ENCODE measurements around the gene PDE6B. TPM values are rescaled to one million over a fixed set of nuclear protein-coding genes. Genes with fewer than 3 reads are reported as not detected.

Gene PDE6B
- total RNA-seq, 3 donors from 2014 or later = 8.3 to 10.5 (median 10.3) TPM

GRCh38 chr4:610411-611261, 14.7 kb upstream of the PDE6B start:
- no peaks in the 10 kb centered on the region for H3K4me1 Mint-ChIP-seq (ENCODE audit: low read depth)
- H3K36me3 Mint-ChIP-seq (ENCODE audit: insufficient read depth) = no peaks in the 10 kb centered on the region
- no peaks in the 10 kb centered on the region for H3K9me3 Mint-ChIP-seq
- H3K4me3 Mint-ChIP-seq = no peak overlapping the region
- ATAC-seq (no peak), DNase-seq (no peak)
- peaks cover 24% of the 10 kb centered on the region for H3K27me3 Mint-ChIP-seq (ENCODE audit: low read depth)

GRCh38 chr4:612052-612748, 13.2 kb upstream of the PDE6B start:
- no peak for ATAC-seq
- Mint-ChIP-seq H3K27me3 (ENCODE audit: low read depth) (peaks cover 23% of the 10 kb centered on the region), H3K9me3 (no peaks in the 10 kb centered on the region), H3K36me3 (ENCODE audit: insufficient read depth) (no peaks in the 10 kb centered on the region), H3K4me1 (ENCODE audit: low read depth) (no peaks in the 10 kb centered on the region), H3K4me3 (no peak overlapping the region)
- DNase-seq = no peak

GRCh38 chr4:612749-613125, 12.6 kb upstream of the PDE6B start:
- Mint-ChIP-seq H3K36me3 (ENCODE audit: insufficient read depth) (no peaks in the 10 kb centered on the region), H3K9me3 (no peaks in the 10 kb centered on the region), H3K4me1 (ENCODE audit: low read depth) (no peaks in the 10 kb centered on the region), H3K4me3 (no peak overlapping the region), H3K27me3 (ENCODE audit: low read depth) (peaks cover 24% of the 10 kb centered on the region)
- ATAC-seq = no peak
- DNase-seq = no peak

DNA sequence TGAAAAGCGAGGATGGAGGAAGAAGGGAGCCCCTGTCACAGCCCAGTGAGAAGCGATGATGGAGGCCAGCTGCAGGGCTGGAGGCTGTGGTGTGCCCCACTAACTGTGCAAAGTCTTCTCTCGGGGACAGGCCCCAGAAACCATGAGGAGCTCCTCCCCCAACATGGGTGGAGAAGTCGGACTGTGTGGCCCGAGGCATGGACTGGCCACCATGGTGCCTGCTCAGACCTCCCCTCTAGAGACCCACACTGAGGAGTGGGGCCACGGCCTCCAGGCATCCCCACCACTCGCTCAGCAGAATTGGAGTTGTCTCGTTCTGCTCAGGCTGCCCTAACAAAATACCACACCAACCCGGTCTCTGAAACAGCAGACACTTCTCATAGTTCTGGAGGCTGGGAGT, 12.2 kb upstream of the PDE6B start:
- Mint-ChIP-seq H3K9me3 (no peaks in the 10 kb centered on the region), H3K36me3 (ENCODE audit: insufficient read depth) (no peaks in the 10 kb centered on the region), H3K27me3 (ENCODE audit: low read depth) (peaks cover 26% of the 10 kb centered on the region), H3K4me1 (ENCODE audit: low read depth) (no peaks in the 10 kb centered on the region), H3K4me3 (no peak overlapping the region)
- ATAC-seq = no peak
- DNase-seq = no peak

- DNase-seq (no peak), ATAC-seq (no peak)
- Mint-ChIP-seq H3K4me1 (ENCODE audit: low read depth) (no peaks in the 10 kb centered on the region), H3K27me3 (ENCODE audit: low read depth) (peaks cover 21% of the 10 kb centered on the region), H3K36me3 (ENCODE audit: insufficient read depth) (no peaks in the 10 kb centered on the region), H3K9me3 (no peaks in the 10 kb centered on the region), H3K4me3 (no peak overlapping the region)
Measured at GRCh38 chr4:616091-616490, 9.3 kb upstream of the PDE6B start.

DNA sequence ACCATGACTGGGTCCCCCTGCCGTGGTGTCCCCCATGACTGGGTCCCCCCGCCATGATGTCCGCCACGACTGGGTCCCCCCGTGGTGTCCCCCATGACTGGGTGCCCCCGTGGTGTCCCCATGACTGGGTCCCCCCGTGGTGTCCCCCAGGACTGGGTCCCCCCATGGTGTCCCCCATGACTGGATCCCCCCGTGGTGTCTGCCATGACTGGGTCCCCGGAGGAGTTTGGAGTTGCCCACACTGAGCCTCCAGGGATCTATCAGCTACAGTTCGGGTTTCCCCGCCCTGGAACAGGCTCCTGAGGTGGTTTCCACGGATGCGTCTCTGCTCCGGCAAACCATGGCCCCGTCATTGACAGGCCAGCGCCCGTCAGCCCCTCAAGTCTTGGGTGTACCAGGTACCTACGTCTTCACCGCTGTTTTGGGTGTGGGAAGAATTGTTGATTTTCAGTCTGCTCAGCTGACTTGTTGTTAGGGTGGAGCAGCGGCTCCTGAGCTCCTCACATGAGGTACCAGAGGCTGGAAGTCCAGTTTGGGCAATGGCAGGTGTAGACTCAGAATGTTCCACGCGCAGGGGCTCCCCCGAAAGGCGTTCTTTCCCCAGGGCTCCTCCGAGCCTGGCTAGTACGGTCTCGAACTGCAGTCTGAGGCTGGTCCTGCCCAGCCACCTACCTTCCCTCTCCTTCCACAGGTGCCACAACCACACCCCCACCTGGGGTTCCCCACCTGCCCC, 8.3 kb upstream of the PDE6B start:
- ATAC-seq = no peak
- H3K36me3 Mint-ChIP-seq (ENCODE audit: insufficient read depth) = no peaks in the 10 kb centered on the region
- no peaks in the 10 kb centered on the region for H3K4me1 Mint-ChIP-seq (ENCODE audit: low read depth)
- peaks cover 20% of the 10 kb centered on the region for H3K27me3 Mint-ChIP-seq (ENCODE audit: low read depth)
- no peaks in the 10 kb centered on the region for H3K9me3 Mint-ChIP-seq
- H3K4me3 Mint-ChIP-seq = no peak overlapping the region
- no peak for DNase-seq

GRCh38 chr4:617644-618641, 7.4 kb upstream of the PDE6B start:
- no peaks in the 10 kb centered on the region for H3K9me3 Mint-ChIP-seq
- H3K4me3 Mint-ChIP-seq = no peak overlapping the region
- peaks cover 16% of the 10 kb centered on the region for H3K27me3 Mint-ChIP-seq (ENCODE audit: low read depth)
- H3K4me1 Mint-ChIP-seq (ENCODE audit: low read depth) = no peaks in the 10 kb centered on the region
- DNase-seq (no peak), ATAC-seq (no peak)
- no peaks in the 10 kb centered on the region for H3K36me3 Mint-ChIP-seq (ENCODE audit: insufficient read depth)

DNA sequence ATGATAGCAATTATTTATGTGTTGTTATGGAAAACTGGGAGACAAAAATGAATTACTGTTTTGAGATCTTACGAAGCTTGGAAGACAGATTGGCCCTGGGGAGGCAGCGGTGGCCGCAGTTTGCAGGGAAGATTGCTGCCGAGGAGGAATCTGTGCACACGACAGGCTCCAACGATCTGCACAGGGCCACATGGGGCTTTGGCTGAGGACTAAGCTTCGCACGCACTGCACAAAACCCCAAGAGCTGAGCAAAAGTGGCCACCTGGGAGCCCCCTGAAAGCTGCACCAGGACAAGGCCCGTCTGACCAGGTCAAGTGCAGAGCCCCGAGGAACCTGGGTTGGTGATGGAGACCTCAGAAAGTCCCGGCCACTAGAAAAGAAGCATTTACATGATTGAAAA, 5.2 kb upstream of the PDE6B start:
- Mint-ChIP-seq H3K4me1 (ENCODE audit: low read depth) (no peaks in the 10 kb centered on the region), H3K27me3 (ENCODE audit: low read depth) (peaks cover 19% of the 10 kb centered on the region), H3K4me3 (no peak overlapping the region), H3K36me3 (ENCODE audit: insufficient read depth) (no peaks in the 10 kb centered on the region), H3K9me3 (no peaks in the 10 kb centered on the region)
- ATAC-seq = no peak
- no peak for DNase-seq

DNA sequence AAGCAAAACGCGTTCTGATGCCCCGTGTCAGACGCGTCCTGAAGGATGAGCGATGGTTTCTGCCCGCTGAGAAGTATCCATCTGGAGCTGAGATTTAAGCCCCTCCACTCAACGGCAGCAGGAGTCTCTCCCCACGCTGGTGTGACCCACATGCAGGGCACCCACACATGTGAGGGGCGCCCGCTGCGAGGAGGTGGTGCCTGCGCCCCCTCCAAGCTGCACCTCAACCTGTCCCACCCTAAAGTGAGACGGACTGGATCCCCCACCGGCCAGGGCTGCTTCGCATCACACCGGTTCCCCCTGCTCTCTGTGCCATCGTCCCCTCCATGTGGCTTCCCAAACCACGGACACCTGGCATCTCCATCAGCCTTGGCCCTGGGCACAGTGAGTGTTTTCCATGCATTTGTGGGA, 4.5 kb upstream of the PDE6B start:
- DNase-seq = no peak
- Mint-ChIP-seq H3K4me1 (ENCODE audit: low read depth) (no peaks in the 10 kb centered on the region), H3K36me3 (ENCODE audit: insufficient read depth) (no peaks in the 10 kb centered on the region), H3K4me3 (no peak overlapping the region), H3K27me3 (ENCODE audit: low read depth) (peaks cover 21% of the 10 kb centered on the region), H3K9me3 (no peaks in the 10 kb centered on the region)
- ATAC-seq = no peak

DNA sequence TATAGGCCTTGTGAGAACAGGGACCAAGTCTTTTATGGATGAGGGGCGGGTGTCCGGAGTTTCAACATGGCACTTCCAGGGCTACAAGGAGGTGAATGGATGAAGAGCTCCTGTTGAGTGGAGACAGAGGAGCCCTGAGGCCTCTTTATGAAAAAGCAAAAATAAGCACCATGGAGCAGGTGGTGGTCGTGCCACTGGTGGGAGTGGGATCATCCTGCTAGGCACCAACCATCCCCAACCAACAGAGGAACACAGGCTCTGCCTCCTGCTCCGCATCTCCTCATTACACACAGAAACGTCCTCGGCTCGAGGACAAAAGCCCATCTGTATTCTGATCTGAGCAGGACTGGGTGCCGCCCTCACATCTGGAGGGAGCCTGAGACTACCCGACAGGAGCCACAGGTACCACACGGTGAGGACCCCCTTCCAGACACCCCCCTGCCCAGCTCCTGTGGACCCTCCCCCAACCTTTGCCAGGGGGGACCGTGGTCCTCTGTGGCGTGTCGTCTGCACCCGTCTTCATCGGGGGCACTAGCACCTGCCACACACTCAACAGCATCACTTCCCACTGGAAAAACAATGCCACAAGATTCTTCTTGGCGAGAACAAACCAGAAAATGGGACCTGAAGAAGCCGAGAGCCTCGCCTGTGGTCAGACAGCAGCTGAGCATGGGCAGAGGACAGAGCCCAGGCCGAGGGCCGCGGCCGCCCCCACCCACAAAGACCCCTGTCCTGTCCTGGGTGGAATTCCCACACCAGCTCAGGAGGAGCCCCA, 3.9 kb upstream of the PDE6B start:
- DNase-seq (no peak), ATAC-seq (no peak)
- Mint-ChIP-seq H3K9me3 (no peaks in the 10 kb centered on the region), H3K36me3 (ENCODE audit: insufficient read depth) (no peaks in the 10 kb centered on the region), H3K27me3 (ENCODE audit: low read depth) (peaks cover 24% of the 10 kb centered on the region), H3K4me3 (no peak overlapping the region), H3K4me1 (ENCODE audit: low read depth) (no peaks in the 10 kb centered on the region)

DNA sequence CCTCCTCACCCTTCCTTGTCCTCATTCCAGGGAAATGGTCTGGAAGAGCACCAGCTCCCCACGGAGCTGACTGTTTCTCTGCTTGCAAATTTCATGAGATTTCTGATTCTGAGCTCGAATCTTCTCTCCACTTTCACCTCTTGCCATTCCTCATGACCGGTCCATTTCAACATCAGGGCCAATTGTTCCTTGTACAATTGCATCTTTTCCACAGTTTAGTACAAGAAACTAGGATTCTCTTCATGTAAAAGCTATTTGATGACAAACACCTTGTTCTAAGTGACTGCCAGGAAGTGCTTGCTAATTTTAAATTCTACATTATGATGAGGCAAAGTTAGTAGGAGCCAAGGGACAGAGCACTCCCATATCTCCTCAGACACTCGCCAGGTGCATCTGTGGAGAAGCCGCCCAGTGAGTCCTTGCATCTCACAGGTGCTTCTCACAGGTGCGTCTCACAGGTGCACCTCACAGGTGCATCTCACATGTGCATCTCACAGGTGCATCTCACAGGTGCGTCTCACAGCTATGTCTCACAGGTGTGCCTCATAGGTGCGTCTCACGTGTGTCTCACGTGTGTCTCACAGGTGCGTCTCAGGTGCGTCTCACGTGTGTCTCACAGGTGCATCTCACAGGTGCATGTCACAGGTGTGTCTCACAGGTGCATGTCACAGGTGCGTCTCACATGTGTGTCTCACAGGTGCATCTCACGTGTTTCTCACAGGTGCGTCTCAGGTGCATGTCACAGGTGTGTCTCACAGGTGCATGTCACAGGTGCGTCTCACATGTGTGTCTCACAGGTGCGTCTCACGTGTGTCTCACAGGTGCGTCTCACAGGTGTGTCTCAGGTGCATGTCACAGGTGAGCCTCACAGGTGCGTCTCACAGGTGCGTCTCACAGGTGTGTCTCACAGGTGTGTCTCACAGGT, 3.0 kb upstream of the PDE6B start:
- Mint-ChIP-seq H3K9me3 (no peaks in the 10 kb centered on the region), H3K4me3 (no peak overlapping the region), H3K4me1 (ENCODE audit: low read depth) (no peaks in the 10 kb centered on the region), H3K36me3 (ENCODE audit: insufficient read depth) (no peaks in the 10 kb centered on the region), H3K27me3 (ENCODE audit: low read depth) (peaks cover 24% of the 10 kb centered on the region)
- DNase-seq (no peak), ATAC-seq (no peak)

- H3K4me3 Mint-ChIP-seq = no peak overlapping the region
- H3K9me3 Mint-ChIP-seq = no peaks in the 10 kb centered on the region
- peaks cover 18% of the 10 kb centered on the region for H3K27me3 Mint-ChIP-seq (ENCODE audit: low read depth)
- no peak for ATAC-seq
- H3K4me1 Mint-ChIP-seq (ENCODE audit: low read depth) = no peaks in the 10 kb centered on the region
- DNase-seq = no peak
- no peaks in the 10 kb centered on the region for H3K36me3 Mint-ChIP-seq (ENCODE audit: insufficient read depth)
Measured at GRCh38 chr4:622996-623913, 2.1 kb upstream of the PDE6B start.

Measured in activated T-cell treated with anti-CD3 and anti-CD28 coated beads, Interleukin-2, amount 50 U/mL, for 4 hours (primary cell).